Measurements from ENCODE around the gene COBL.

Gene COBL

DNA sequence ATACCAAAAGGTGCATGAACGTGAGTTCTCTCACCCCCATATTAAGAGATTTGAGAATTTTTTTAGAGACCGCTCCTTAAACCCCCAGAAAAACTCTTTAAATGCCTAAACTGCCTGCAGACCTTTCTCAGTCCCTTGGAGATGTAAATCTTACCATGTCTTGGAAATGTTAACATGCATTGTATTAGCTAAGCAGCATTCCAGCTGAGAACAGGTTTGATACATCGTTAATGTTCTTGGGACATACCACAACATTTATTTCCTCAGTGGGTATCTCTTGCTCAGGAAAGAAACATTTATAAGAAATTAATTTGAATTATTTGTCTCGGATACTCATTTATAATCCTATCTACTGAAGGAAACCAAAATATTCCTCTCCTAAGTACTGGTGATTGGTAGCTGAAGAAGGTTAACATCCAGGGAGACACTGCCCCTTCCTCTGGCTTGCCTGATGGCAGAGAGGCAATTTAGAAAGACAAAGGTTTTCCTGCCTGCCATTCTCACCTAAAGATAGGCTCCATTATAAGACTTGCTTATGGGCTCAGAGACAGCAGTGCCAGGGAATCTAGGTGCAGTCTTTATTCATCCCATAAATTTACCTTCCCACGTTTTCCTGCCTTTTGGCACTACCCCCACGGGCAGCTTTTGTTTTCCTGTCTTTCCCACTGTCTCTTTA is 141.2 kb downstream of the COBL start:
- no peak for DNase-seq

DNA sequence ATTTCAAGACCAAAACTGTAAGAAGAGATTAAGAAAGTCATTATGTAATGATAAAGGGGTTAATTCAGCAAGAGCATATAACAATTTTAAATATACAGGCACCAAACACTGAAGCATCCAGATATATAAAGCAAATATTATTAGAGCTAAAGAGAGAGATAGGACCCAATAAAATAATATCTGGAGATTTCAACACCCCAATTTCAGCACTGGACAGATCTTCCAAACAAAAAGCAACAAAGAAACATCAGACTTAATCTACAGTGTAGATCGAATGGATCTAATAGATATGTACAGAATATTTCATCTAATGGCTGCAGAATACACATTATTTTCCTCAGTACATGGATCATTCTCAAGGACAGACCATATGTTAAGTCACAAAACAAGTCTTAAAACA is 151.3 kb downstream of the COBL start:
- no peak for DNase-seq

DNA sequence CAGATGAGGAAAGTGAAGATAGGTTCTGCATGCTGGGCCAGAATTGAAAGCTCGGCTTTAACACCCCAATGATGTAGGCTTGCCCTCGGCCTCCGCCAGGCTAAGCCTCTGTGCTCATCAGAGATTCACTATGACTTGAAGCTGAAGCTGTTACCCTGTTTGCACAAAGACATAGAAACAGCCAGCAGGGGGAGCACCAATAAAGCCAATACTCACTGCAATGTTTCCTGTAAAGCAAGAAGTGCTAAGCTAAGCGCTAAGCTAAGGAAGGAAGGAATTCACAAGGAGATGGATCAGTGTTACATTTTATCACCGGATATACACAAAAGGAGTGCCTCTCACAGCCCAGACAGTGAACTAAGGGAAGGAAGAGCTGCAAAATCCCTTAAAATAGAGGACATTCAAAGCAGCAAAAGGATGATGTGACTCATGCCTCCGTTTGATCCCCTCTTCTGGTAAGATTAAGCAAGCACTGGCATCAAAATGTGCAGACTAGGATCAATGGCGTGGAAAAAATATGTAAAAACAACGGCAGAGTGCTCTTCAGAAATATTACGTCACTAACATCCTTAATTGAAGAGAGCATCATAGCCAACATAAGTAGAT is 153.8 kb downstream of the COBL start:
- DNase-seq: peak; percentile 96

DNA sequence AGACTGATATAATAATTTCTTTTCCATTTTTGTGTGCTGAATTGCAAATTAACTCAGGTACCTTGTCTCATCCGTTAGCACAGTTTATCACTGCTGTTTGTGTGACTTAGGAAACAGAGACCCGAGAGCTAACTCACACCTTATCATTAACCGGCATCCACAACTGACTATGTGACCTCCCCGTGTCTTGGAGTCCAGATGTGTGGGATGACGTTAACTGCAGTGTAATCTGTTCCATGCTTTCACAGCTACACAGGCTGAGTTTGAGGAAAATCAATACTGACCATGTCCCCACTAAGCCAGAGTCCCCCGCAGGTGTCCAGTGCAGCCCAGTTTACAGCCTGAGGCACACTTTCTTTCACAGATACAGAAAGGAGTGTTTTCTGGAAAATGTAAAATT is 154.7 kb downstream of the COBL start:
- no peak for DNase-seq

DNA sequence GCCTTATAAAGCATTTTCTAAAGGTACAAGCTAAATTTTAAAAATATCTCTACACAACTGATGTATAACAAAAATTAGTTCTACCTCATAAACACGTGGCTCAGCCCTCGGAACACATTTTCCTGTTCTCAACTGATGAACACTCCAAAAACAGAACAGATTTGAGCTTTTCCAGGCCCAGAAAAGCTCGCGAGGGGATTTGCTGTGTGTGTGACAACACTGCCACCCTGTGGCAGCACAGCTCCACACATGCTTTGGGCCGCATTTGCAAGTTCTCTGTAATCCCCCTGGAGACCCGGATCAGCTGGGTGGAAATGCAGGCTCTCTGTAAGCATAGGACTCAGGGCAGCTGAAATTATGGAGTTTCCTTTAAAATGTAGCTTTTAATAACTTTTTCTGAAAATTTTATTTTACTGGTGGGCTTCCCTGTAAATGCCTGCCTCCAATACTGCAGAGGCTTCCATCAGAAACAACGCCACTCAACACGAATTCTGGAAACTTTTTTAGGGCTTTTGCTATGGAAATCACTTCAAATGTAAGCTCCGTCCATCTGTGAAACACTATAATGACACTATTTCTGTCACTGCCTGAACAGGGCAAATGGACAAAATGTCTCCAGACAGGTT is 155.5 kb downstream of the COBL start:
- DNase-seq: peak; percentile 93

DNA sequence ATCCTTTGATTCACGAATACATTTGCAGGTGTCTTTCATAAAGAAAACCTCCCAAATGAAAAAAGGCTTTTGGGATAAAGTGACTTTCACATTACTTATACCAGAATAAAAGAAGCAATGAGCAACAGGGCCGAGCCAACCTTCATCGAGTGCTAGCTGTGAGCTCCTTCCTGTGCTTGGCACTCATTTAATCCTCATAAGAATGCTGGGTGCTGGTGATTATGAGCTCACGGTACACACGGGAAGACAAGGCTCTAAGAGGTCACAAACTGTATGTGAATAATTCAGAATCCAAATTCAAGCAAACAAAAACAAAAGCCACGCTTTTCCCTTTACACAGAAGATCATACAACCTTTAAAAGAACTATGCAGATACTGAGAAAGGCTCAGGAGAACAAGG is 156.2 kb downstream of the COBL start:
- DNase-seq: no peak

DNA sequence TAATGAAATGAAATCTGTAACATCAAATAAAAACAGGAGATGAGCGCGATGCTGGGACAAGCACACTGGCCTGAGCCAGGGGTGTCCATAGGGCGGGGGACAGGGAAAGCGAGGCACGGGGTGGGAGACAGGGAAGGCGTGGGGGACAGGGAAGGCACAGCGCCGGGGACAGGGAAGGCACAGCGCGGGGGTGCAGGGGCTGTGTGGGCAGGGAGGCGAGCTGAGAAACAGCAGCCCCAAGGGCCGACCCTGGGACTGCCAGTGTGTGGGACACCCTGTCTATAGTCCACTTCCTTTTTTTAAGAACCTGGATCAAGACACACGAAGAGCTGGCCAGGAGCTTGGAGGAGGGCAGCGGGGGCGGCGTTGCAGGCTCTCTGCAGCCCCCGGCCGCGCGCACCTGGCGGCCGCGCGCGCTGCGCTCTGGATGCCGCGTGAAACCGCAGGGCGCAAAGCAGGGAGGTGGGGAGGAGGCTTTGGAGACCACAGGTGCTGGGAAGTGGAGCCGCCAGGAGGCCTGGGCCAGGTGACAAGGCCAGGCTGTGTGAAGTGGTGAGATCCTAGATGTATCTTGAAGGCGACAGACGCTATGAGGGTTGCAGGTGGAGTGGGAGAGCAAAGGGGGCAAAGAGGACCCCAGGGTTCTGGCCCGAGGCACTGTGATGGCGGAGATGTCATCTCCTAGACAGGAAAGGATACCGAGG is 157.7 kb downstream of the COBL start:
- no peak for DNase-seq

DNA sequence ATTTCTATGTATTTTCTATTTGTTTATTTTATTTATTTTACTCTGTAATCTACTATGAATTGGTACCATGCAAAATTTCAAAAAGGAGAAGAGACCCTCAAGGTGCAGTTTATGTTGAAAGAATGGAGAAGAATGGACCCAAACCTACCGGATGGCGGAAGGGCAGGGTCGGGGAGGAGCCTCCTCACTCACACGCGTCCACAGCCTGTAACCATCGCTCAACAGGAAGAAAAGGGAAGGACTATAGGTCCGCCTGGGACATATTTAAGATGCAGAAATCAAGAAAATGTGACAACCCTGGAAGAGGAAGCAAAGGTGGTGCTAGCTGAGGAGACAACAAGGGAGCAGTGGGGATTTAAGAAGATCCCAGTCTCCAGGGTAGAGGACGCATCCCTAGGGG is 158.4 kb downstream of the COBL start:
- DNase-seq: no peak

DNA sequence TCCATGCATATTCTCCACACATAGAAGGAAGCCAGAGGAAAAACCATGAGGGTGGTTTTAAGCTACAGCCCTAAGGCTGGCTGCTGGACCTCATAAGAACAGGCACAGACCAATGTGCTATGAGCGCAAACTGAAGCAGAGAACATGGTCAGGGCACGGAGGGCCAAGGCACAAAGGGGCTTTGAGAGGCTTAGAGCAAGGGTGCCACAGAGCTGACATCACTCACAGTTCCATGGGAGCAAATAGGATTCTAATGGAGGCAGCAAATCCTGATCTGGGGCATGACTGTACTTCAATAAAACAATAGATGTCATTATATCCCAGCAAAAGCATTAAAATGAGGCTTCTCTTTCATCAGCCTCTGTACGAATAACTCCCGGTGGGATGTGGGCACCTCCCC is 162.4 kb downstream of the COBL start:
- DNase-seq: no peak

DNA sequence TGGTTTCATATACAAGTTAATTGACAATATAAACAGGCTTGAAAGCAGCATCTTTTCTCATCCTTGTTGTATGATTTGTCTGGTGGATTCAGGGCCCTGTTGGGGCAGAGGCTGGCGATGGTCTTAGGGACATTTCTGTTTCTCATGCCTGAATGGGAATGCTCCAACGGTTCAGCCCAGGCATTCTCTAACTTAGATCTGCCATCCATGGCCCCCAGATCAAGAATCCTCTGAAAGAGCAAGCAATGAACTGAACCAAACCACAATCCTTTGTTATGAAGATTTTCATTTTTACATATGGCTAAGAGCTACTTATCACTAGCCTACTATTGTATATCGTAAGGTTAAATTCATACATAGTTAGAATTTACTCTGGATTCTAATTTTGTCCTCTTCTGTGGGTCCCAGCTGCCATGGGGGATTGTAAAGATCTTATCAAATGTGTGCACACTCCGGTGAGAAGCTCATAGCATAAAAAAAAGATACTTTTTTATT is 163.9 kb downstream of the COBL start:
- DNase-seq: no peak

DNA sequence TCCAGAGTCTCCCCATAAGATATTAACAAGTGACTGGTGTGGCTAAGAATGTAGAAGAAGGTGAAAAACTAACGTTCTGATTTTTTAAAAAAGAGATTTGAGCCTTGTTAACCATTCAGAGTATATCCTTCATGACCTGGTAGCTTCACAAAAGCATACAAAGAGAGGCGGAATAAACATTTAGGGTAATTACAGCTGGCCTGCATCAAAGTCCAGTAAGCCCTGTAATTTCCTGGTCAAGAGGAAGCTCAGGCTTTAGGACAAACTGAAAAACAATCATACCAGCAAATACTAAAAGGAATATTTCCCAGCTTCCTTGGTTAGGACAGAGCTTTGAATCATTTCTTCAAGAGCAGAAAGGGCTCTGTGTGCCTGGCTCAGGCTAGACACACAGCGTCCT is 165.2 kb downstream of the COBL start:
- no peak for DNase-seq

DNA sequence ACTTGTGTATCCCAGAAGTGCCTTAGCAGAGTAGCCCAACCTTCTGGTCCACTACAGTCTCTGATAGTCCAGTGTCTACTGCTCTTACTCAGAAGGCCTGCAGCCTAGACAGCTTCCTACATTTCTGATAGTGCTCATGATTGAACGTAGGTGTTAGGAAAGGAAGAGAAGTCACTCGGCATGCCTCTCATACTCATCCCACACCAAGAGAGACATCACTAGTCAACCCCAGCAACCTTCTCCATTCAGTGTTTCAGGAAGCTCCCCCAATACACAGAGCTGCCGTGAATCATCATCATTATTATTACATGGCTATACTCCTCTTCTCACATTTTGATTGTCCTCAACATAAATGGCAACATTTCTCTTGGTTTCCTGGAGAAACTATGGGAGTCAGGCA is 166.4 kb downstream of the COBL start:
- no peak for DNase-seq

DNA sequence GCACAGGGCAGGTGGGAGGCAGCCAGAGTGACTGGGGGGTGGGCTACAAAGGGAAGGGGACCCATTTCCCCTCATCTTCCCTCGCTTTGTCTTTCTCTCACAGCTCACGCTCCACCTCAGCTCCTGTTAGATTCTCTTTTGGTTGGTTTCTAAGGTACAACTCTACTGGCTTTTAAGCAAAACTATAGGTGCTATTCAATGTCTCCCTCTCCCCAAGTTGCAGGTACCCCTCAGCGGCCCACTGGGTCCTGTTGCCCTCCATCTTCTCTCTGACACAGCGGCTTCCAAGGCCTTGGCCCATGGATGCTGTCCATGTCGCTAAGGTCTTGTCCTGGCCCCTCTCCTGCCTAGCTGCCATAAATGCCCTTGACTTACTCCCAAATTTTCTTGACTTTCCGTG is 168.4 kb downstream of the COBL start:
- no peak for DNase-seq

DNA sequence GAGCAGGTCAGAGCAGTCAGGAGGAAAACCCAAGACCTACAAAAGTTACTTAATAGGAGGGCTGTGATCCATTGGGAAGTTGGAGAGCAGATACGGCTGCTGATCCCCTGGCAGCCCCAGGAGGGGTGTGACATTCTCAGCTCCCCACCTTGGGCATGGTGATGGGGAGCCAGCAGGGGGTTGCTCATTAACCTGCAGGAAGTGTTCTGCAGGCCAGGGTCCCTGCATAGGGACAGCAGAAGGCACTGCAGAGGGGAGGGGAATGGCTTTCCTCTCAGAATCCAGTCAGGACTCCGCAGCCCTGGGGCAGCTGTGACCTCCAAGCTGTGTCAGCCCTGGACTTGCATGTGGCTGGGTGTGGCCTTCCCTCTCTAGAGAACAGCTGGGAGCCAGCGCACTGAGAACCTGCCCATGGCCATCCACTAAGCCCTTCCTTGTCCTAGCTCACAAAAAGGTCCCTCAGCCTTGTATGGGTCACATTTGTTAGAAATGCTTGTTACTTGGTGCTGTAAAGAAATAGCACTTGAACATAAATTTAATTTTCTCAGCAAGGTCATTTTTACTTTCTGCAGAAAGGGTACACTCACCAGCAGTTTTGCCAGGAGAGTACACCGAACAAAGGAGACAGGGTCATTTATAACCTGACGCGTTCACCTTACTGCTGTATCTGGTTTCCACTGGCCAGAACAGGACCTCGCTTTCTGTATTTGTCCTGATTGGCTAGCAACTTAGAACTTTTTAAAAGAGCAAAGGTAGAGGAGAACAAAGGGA is 169.6 kb downstream of the COBL start:
- no peak for DNase-seq

DNA sequence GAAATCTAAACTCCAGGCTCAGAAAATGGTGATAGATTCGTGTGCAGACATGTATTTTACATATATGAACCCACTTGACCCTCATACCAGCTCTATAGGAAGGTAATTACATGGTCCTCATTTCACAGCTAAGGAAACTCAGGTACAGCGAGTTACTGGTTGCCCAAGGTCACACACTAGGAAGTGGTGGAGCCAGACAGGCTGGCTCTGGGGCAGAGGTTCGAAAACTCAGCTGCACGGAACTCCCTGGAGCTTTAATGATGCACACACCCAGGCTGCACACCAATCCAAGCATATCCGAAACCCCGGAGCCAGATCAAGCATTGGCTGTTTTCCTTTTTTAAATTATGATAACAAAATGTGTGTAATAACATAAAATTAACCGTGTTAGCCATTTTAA is 172.4 kb downstream of the COBL start:
- DNase-seq: no peak

DNA sequence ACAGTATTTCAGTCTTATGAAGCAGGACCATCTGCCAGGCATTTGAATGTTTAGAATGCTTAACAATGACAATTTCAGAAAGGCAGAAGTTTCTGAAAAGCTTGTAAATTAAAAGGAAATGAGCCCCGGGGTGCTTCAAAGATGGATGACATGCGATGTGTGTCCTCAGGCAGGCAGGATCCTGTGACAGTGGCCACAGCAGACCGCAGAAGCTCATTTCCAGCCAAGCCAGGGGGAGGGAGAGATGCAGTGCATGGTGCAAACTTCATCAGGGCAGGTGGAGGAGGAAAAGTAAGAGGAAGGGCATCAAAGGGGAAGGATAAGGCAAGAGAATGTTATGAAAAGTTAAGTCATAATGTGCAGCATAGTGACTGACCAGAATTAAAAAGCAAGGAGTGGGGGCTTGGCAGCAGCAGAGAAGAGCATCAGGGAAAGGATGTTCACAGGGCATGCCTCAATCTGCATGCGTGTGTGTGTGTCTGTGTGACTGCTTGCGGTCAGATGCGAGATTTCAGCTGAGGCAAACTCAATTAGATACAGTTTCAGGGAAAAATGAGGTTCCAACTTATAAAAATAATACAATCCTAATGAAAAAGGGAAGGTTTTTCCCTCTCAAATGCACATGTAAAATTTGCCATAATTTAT is 173.7 kb downstream of the COBL start:
- DNase-seq: no peak

DNA sequence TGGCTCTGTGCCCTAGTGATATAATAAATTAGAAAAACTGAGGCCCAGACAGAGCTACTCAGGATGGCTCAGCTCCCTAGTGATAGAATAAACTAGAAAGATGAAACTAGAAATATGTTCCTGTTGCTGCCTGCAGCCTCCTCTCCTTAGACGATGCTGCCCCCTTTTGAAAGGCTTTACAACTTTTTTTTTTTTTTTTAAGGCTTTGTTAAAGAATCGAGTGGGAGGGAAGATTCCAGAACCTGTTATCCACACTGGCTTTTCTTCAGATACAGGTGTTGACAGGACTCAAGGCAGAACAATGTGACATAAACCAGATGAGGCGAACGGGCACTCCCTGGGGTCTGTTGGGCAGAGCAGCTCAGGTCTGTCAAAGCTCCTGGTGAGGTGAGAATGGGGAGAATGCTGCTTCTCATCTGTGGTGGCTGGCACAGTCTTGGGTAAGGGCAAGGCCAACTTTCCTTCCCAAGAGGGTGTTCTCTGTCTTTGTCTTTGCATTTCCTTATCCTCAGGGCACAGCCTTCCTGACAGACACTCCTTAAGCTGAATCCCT is 175.1 kb downstream of the COBL start:
- DNase-seq: peak; percentile 79

DNA sequence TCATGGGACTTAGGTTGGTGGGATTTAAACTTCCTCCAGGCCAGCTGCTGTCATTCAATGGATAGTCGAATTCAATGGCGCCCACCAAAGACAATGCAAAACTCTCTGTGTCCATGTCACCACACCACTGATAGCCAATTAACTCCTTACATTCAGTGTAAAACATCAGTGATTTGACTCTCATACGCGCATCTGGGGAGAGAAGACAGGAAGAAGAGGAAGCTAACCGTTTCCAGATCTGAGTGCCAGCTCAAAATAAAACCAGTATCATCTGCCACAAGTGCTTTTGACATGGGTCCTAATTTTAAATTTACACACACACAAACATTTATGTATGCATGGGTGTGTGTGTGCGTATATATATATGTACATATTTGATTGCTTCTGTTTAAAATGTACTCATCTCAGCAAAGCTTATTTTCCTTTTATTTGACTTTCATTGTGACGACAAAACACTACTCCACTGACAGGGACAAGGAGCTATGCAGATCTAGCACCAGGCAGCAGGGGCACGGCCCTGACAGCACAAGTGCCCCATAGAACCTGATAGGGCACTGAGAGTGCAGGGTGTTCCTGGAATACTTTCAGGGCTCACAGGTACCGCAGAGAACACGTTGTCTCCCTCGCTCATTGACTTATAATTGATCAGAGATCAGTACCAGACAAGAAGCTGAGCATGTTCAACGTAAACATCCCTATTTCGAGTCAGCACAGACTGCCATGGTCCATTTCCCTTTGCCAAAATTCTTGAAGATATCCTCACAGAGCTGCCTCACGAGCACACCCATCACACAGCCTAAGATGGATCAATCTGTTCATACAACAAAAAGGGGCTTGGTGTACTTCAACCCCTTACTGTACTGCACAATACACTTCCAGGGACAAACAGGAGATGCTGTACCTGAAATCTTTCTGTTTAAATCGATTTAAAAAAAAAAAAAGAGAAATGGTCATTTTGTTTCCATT is 176.1 kb downstream of the COBL start:
- no peak for DNase-seq

DNA sequence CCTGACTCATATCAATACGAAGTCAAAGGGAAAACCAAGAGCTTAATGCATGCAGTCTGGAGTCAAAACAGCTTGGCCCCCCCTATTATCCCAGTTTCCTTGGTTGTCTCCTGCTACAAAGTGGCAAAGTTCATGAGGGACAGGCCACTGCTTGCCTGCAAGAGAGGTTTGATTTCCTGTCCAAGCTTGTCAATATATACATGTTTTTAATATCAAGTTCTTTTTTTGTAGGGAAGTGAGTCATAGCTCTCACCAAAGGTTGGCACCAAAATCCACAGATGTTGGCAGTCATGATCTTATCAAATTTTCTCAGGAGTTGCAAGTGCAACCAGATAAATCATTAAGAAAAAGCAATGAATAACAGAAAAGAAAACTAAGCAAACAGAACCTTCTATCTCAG is 176.8 kb downstream of the COBL start:
- DNase-seq: no peak

DNA sequence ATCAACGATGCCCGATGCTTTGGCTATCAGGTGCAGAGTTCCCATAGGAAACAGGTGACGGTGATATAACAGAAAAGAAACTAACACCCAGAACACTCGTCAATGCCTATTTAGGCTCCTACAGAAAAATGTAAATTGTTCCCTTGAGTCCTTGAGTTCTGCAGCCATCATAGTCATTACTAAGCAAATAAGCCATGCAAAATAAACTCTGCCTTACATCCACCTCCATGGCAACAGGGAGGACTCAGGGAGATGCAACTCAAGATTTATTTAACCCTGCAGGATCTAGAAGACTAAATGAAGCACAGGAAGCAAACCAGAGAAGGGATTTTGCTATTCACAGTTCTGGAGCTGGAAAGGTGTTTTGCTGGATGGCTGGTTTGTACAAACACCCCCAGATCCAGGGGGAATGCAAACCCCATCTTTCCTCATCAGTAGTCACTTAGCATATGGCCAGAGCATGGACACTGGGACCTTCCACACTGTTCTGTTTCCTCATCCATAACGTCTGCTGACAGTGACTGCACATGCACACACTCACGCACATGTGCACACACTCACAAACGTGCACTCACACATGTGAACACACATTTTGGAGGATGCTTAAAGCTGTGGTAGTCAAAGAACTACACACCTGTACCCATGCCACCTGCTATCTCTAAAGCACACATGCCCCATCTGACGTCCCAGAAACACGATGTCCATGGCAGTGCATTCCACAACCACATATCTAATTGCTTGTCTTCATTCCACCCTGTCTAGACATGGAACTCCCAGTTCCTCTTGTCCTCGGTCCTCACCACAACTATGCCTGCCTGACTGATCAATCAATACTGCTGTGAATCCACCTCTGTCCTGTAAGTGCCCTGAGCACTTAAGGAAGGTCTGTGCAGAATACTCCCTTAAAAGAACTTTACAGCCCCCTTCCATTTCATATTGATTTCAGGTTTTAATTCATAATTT is 178.2 kb downstream of the COBL start:
- no peak for DNase-seq
